NAMALWA (cell line): Measurements from ENCODE around the gene KSR1.

Experiments used
- DNase-seq: peaks from one replicate; pipeline ENCODE4 v3.0.0-alpha.2; 2015; ENCODE audit warnings: low spot score

KSR1 gene

GRCh38 chr17:27473748-27474609, 17.7 kb downstream of the KSR1 start:
- DNase-seq: peak; percentile 19

GRCh38 chr17:27475070-27475673, 18.9 kb downstream of the KSR1 start:
- no peak for DNase-seq

- DNase-seq: no peak
Observed at GRCh38 chr17:27475981-27476895, 20.0 kb downstream of the KSR1 start.

GRCh38 chr17:27477050-27477888, 21.0 kb downstream of the KSR1 start:
- no peak for DNase-seq

- DNase-seq: no peak
Observed at GRCh38 chr17:27477971-27478684, 21.9 kb downstream of the KSR1 start.

GRCh38 chr17:27478901-27479538, 22.8 kb downstream of the KSR1 start:
- no peak for DNase-seq

- DNase-seq: no peak
Observed at GRCh38 chr17:27479838-27480237, 23.6 kb downstream of the KSR1 start.

- no peak for DNase-seq
Observed at GRCh38 chr17:27480699-27481098, 24.5 kb downstream of the KSR1 start.

GRCh38 chr17:27481327-27481726, 25.1 kb downstream of the KSR1 start:
- DNase-seq: no peak

GRCh38 chr17:27485125-27485524, 28.9 kb downstream of the KSR1 start:
- DNase-seq: no peak

GRCh38 chr17:27485716-27486495, 29.7 kb downstream of the KSR1 start:
- DNase-seq: no peak

- DNase-seq: no peak
Observed at GRCh38 chr17:27486741-27487140, 30.5 kb downstream of the KSR1 start.

GRCh38 chr17:27488231-27488630, 32.0 kb downstream of the KSR1 start:
- DNase-seq: no peak

- no peak for DNase-seq
Observed at GRCh38 chr17:27489045-27489715, 32.9 kb downstream of the KSR1 start.

- DNase-seq: no peak
Observed at GRCh38 chr17:27490391-27490790, 34.1 kb downstream of the KSR1 start.

GRCh38 chr17:27491713-27492190, 35.5 kb downstream of the KSR1 start:
- no peak for DNase-seq

GRCh38 chr17:27492470-27492869, 36.2 kb downstream of the KSR1 start:
- no peak for DNase-seq

- DNase-seq: no peak
Observed at GRCh38 chr17:27493088-27493487, 36.8 kb downstream of the KSR1 start.
